Measurements from ENCODE around the gene TTC33. TPM values are rescaled to one million over a fixed set of nuclear protein-coding genes. Genes with fewer than 3 reads are reported as not detected.
A peak's percentile ranks its signal among the peaks of the same experiment; 100 is the strongest.
"Not testable (repeated sequence)": the region's sequence is repeated elsewhere in the genome, so short reads cannot be mapped to it uniquely, and the experiment has no call there.

Gene TTC33
- polyA plus RNA-seq, 1 experiment: 12.4 TPM

GRCh38 chr5:40798012-40798800, 42.4 kb upstream of the TTC33 start, which contains the start of gene PRKAA1:
Gene PRKAA1 (minus strand): TSS chr5:40798374. CDS start chr5:40798189, 185 bp downstream.
- CTCF ChIA-PET: interaction anchor here (0.6 to 1.5 kb wide), 9 partner anchors 10 to 961 kb away, joined by 3 to 7 read pairs (median 4); no protein-coding TSS in a partner anchor
- H3K27me3 ChIP-seq (ENCODE audit: control insufficient read depth, insufficient read depth, low read length): no peaks in the 10 kb centered on the region

GRCh38 chr5:40797273-40798011, 41.7 kb upstream of the TTC33 start:
- H3K4me3 ChIP-seq (ENCODE audit: low read depth, low read length): peak overlapping the region; percentile 96
- no peak for TF ChIP-seq CTCF (IDR thresholded peaks at IDR 0.05; ENCODE audit: low read depth, low read length)
- CTCF ChIA-PET: interaction anchor here (1.5 kb wide), 1 partner anchor 35 kb away, joined by 5 read pairs; no protein-coding TSS in a partner anchor
- H3K9me3 ChIP-seq (ENCODE audit: control insufficient read depth, insufficient read depth, low read length): no peaks in the 10 kb centered on the region; the same call in 1 of the 2 replicates
- POLR2A ChIA-PET: interaction anchor here (0.5 to 1.5 kb wide), 3 partner anchors 16 to 79 kb away, joined by 3 to 4 read pairs (median 3); partner anchors contain the start of gene RPL37
- DNase-seq (ENCODE audit: low read depth, low spot score): no peak
- H3K27ac ChIP-seq (ENCODE audit: low read depth, low read length): peak overlapping the region; percentile 91
- no peaks in the 10 kb centered on the region for H3K27me3 ChIP-seq (ENCODE audit: control insufficient read depth, insufficient read depth, low read length)

More at GRCh38 chr5:40798012-40798800, 42.4 kb upstream of the TTC33 start, which contains the start of gene PRKAA1:
- Histone ChIP-seq H3K4me3 (ENCODE audit: low read depth, low read length) (peak within 1 kb of the TSS; percentile 96), H3K9me3 (ENCODE audit: control insufficient read depth, insufficient read depth, low read length) (no peaks in the 10 kb centered on the region; the same call in 1 of the 2 replicates), H3K27ac (ENCODE audit: low read depth, low read length) (peak within 1 kb of the TSS; percentile 96)
- TF ChIP-seq CTCF (IDR thresholded peaks at IDR 0.05; ENCODE audit: low read depth, low read length): peak; percentile 59
- peak; percentile 59 for DNase-seq (ENCODE audit: low read depth, low spot score)
- POLR2A ChIA-PET: interaction anchor here (0.5 to 1.5 kb wide), 9 partner anchors 9 to 1418 kb away, joined by 3 to 13 read pairs (median 3); partner anchors contain the start of gene RPL37

GRCh38 chr5:40796487-40796889, 40.7 kb upstream of the TTC33 start:
- Histone ChIP-seq H3K27ac (ENCODE audit: low read depth, low read length) (no peak overlapping the region), H3K27me3 (ENCODE audit: control insufficient read depth, insufficient read depth, low read length) (no peaks in the 10 kb centered on the region), H3K4me3 (ENCODE audit: low read depth, low read length) (peak overlapping the region; percentile 96), H3K9me3 (ENCODE audit: control insufficient read depth, insufficient read depth, low read length) (no peaks in the 10 kb centered on the region; the same call in 1 of the 2 replicates)
- ChIA-PET CTCF (no interaction called here), POLR2A (interaction anchor here (0.7 to 1.5 kb wide), 3 partner anchors 15 to 788 kb away, joined by 3 to 6 read pairs (median 4); partner anchors contain the start of gene RPL37)
- no peak for TF ChIP-seq CTCF (IDR thresholded peaks at IDR 0.05; ENCODE audit: low read depth, low read length)
- DNase-seq (ENCODE audit: low read depth, low spot score): no peak

- H3K4me3 ChIP-seq (ENCODE audit: low read depth, low read length); DNase-seq (ENCODE audit: low read depth, low spot score); POLR2A ChIA-PET; CTCF ChIA-PET; H3K9me3 ChIP-seq (ENCODE audit: control insufficient read depth, insufficient read depth, low read length); H3K27me3 ChIP-seq (ENCODE audit: control insufficient read depth, insufficient read depth, low read length); H3K27ac ChIP-seq (ENCODE audit: low read depth, low read length): not testable (repeated sequence)
These were observed 39.1 kb upstream of the TTC33 start for GRCh38 chr5:40794877-40795276.

DNA sequence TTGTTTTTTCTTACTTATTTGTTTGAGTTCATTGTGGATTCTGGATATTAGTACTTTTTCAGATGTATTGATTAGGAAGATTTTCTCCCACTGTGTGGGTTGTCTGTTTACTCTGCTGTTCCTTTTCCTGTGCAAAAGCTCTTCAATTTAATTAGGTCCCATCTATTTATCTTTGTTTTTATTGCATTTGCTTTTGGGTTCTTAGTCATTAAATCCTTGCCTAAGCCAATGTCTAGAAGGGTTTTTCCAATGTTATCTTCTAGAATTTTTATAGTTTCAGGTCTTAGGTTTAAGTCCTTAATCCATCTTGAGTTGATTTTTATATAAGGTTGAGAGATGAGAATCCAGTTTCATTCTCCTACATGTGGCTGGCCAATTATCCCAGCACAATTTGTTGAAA, 38.6 kb upstream of the TTC33 start:
- H3K4me3 ChIP-seq (ENCODE audit: low read depth, low read length); DNase-seq (ENCODE audit: low read depth, low spot score); CTCF ChIA-PET; H3K27ac ChIP-seq (ENCODE audit: low read depth, low read length); H3K27me3 ChIP-seq (ENCODE audit: control insufficient read depth, insufficient read depth, low read length); H3K9me3 ChIP-seq (ENCODE audit: control insufficient read depth, insufficient read depth, low read length); POLR2A ChIA-PET: not testable (repeated sequence)

DNA sequence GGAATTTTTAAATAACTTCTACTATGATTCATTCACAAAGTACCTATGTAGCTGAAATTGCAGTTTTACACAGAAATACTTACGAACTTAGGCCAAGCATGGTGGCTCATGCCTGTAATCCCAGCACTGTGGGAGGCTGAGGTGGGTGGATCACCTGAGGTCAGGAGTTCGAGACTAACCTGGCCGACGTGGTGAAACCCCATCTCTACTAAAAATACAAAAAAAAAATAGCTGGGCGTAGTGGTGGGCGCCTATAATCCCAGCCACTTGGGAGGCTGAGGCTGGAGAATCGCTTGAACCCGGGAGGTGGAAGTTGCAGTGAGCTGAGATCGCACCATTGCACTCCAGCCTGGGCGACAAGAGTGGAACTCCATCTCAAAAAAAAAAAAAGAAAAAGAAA, 36.9 kb upstream of the TTC33 start:
- H3K27me3 ChIP-seq (ENCODE audit: control insufficient read depth, insufficient read depth, low read length); H3K9me3 ChIP-seq (ENCODE audit: control insufficient read depth, insufficient read depth, low read length); H3K4me3 ChIP-seq (ENCODE audit: low read depth, low read length); CTCF ChIA-PET; H3K27ac ChIP-seq (ENCODE audit: low read depth, low read length); DNase-seq (ENCODE audit: low read depth, low spot score): not testable (repeated sequence)
- POLR2A ChIA-PET: interaction anchor here (0.7 kb wide), 1 partner anchor 11 kb away, joined by 3 read pairs; no protein-coding TSS in a partner anchor

All from AG04450 (cell line).